ENCODE measurements around the gene VEPH1.

The VEPH1 gene

DNA sequence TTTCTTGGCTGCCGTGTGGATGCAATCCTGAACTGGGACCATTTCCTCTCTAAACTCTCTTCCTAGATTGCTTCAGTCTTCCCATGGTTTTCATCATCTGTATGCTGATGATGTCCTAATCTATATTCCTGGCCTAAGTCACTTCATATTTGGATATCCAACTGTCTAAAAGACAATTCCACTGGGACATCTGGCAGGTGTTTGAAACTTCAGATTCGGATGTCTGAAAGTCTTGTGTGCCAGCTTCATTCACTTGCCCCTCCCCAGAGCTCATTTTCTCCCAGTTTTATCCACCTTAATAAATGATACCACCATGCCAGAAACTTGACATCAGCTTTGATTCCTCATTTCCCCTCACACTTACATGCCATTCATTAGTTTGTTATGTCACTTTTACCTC, 201.5 kb downstream of the VEPH1 start:
- no peak for DNase-seq (ENCODE audit: low read depth)

DNA sequence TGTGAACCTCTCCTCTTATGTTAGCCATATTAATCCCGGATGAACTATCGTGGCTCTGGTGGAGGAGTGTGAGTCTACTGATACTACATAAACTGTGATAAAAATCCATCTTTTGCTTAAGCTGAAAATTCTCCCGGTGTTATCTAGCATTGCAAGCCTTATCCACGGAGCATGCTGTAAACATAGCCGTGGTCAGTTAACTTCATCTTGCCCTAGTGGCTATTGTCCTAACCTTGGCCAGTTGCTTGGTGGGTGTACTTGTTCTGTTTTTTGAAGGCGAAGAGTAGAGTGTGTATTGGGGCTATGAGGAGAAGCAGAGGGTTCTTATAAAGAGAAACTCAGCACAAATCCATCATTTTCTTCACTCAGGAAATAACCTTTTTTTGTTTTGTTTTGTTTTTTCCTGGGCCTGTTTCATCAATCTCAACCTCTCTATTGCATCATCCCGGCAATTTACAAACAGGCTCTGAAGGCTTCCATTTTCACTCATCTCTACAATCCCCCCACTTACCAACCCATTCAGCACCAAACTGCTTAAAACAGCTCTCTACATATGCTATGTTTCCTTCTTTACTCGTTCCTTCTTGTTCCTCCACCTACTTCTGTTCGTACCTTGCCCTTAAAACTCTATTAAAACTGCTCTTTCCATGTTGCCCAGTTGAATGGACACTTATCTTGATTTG, 202.1 kb downstream of the VEPH1 start:
- DNase-seq (ENCODE audit: low read depth): no peak

DNA sequence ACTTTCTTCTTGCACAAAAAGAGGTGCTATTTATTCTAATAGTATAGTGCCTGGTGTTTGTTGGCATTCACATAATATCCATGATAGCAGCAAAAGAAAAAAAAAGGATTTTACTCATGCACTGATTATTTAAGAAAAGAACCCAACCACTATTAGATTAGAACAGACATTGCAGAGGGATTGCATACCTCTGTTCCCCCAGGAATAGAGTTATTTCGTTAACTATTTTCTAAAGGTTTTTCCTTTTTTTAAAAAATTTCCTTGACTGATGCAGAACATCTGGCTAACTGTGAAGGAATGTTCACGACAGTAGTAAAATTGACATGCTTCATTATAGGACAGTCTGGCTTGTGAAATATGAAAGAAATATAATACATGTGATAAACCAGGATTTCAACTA, 203.1 kb downstream of the VEPH1 start:
- peak; percentile 39 for DNase-seq (ENCODE audit: low read depth)

GRCh38 chr3:157297328-157297915, 205.8 kb downstream of the VEPH1 start:
- DNase-seq (ENCODE audit: low read depth): no peak

DNA sequence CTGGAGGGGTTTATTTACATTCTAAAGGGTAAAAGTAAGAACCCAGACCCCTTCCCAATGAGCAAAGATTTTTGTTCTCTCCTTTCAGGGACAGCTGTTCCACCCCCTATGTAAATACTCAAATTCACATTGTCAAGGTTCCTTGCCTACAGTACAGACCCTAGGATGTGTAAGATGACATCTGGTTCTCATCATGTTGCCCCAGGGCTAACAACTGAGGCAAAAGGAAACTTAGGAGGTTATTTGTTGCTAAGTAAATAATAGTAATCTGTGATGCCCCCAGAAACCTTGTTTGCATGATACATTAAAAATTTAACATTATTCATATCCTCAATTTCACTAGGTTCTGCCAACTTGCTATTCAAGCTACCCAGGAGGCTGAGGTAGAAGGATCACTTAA, 208.3 kb downstream of the VEPH1 start:
- DNase-seq (ENCODE audit: low read depth): no peak

DNA sequence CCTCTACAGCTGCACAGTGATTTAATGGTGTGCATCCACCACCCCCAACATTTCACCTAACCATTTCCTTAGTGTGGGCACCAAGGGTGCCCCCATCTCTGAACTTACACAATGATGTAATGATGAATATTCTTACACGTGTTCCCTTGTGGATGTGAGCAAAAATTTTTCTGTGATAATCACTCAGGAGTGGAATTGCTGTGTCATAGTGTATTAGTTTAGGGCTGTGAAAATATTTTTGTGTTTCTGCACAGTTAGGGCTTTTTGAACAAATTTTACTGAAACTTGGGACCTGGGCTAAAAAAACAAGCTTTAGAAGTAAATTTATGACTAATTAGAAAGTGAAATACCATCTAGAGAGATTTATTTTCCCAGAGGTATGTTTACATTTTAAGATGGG, 208.7 kb downstream of the VEPH1 start:
- DNase-seq (ENCODE audit: low read depth): no peak

DNA sequence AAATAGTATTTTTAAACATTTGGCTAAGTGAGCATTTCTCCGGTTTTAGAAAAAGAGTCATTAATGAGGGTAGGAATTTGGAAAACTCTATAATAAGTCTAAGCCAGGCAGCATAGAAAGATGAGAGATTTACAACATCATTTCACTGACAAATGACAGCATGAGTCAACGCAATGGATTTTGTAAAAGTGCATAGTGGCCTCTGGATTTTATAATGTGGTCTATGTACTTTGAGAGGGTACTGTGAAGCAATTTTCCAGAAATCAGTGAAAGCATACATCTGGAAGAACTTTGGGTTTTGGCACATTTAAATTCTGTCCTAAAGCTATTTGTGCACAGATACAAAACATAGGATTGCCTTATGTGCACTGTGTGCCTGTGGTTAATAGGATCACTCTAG, 212.4 kb downstream of the VEPH1 start:
- peak; percentile 89 for DNase-seq (ENCODE audit: low read depth)

GRCh38 chr3:157285966-157286365, 217.2 kb downstream of the VEPH1 start:
- DNase-seq (ENCODE audit: low read depth): no peak

DNA sequence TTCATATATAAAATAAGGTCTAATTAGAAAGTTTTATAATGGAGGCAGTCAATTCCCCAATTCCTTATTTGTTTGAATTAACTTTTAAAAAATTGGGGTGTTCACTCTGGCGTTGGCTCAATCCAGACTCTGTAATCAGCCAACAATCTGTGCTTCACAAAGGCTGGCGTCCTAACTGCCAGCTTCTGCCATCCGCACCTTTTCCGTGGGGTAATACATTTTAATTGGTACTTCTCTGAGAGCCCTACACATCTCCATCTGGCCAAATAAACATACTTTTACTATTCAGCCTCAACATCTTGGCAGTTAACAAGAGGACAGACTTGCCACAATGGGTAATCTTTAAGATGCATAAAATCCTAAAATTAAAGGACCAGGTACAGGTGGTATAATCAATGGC, 218.1 kb downstream of the VEPH1 start:
- no peak for DNase-seq (ENCODE audit: low read depth)

GRCh38 chr3:157284688-157285087, 218.5 kb downstream of the VEPH1 start:
- DNase-seq (ENCODE audit: low read depth): no peak

DNA sequence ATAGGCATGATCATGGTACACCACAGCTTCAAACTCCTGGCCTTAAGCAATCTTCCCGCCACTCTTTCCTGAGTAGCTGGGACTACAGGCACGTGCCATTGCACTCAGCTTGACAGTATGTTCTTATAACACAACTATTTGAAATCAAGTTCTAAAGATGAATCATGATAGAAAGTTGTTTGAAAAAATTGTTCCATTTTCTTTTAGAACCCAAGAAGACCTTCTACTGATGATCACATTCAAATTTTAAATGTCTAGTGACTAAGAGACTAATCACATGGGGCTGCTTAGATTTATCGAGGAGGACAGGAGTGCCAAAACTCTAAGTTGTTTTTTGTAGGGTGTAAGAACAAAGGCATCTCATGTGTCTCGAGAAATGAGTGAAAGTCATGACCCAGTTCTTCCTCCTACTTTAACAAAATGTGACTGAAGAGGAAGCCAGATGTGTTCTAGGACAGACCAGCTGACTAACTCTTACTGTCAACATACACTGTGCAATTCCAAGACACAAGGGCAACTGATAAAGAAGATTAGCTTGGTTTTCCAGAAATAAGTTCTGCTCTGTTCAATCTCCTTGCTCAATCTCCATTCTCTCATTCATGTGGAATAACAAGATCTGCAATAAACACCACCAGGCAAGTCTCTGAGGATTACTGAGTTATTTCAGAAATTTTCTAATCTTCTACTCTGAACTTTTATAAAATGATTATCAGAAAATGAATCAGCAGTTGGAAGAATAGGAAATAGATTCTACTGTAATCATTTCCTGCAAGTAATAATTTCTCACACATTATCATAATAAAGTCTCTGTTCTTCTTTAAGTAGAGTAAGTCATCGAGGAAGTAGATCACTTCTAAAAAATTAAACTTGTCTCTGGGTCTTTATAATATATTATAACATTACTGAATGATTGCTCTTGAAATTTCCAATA, 220.7 kb downstream of the VEPH1 start:
- DNase-seq (ENCODE audit: low read depth): peak; percentile 98

DNA sequence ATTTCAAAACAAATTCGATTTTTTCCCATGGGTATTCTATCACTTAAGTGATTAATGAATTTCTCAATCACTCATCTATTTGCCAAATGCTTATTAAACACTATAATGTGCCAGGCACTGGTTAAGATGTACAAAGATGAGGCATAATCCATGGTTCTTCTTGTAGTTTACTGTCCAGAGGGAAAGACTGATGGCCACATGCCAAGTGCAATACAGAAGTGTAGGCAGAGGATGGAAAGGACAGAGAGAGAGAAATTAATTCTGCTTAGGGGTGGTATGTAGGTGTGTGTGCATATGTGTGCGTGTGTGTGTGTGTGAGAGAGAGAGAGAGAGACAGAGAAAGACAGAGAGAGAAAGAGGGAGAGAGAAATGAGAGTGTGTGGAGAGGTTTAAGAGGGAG, 222.4 kb downstream of the VEPH1 start:
- no peak for DNase-seq (ENCODE audit: low read depth)

- no peak for DNase-seq (ENCODE audit: low read depth)
Measured at GRCh38 chr3:157280354-157280753, 222.9 kb downstream of the VEPH1 start.

- DNase-seq (ENCODE audit: low read depth): no peak
Measured at GRCh38 chr3:157279237-157279636, 224.0 kb downstream of the VEPH1 start.

GRCh38 chr3:157276801-157277200, 226.4 kb downstream of the VEPH1 start:
- DNase-seq (ENCODE audit: low read depth): no peak

DNA sequence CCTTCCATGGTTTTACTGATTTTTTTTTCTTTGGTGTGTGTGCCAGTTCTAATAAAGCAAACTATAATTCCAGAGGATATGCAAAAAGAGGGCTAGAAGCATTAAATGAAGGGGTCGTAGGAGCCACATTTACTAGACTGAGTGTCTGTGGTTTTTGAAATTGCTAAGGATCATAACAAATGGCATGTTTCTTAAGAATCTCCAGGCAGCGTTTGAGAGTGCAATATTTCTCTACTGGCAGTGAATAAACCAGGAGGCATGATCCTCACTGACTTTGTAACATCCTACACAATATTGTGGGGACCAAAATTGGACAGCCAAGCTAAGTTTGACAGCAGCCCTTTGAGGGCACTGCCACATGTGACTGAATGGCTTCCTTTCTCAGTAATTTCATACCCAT, 227.4 kb downstream of the VEPH1 start:
- no peak for DNase-seq (ENCODE audit: low read depth)

- no peak for DNase-seq (ENCODE audit: low read depth)
Measured at GRCh38 chr3:157274644-157275137, 228.5 kb downstream of the VEPH1 start.

DNA sequence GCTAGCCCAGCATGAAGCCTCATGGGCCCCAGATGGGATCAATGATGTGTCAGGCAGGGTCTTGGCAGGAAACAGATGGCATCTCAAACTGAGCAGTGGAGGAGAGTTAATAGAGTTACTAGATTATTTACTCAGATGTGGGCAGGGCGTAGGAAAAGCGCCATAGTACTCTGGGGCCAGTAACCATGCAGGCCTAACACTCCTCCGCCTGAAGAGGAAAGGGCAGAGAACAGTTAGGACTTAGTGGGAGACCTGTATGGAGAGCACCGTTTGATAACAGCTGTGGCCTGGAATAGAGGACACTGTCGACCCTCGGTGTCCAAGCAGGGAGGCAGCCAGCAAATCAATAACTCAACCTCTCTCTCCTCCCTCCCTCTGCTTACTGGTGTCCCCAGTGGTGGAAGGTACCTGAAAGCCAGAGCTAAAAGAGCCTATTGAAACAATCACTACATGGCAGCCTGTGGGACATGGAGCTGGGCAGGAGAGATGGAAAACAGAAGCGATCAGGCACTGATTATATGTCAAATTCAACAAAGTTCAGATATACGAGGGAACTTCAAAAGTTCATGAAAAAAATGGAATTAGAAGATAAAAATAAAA, 231.8 kb downstream of the VEPH1 start:
- no peak for DNase-seq (ENCODE audit: low read depth)

DNA sequence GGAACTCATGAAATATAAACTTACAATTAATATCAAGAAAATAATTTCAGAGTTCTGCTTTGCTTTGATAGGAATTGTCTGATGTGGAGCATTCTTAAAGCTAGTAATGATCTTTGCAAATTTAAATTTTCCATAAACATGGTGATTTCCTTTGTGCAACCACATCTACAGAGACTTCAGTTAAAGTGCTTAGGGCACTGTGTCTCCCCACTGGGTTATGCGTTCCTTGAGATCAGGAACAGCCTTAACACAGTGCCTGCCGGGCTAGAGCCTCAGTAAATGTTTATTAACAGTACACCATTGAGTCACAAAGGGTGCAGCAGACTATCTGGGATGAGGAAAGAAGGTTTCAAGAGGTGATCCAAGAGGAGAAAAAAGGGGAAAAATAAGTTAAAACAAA, 235.2 kb downstream of the VEPH1 start:
- DNase-seq (ENCODE audit: low read depth): no peak

- no peak for DNase-seq (ENCODE audit: low read depth)
Measured at GRCh38 chr3:157265931-157266330, 237.3 kb downstream of the VEPH1 start.

- no peak for DNase-seq (ENCODE audit: low read depth)
Measured at GRCh38 chr3:157263027-157263426, 240.2 kb downstream of the VEPH1 start.

DNA sequence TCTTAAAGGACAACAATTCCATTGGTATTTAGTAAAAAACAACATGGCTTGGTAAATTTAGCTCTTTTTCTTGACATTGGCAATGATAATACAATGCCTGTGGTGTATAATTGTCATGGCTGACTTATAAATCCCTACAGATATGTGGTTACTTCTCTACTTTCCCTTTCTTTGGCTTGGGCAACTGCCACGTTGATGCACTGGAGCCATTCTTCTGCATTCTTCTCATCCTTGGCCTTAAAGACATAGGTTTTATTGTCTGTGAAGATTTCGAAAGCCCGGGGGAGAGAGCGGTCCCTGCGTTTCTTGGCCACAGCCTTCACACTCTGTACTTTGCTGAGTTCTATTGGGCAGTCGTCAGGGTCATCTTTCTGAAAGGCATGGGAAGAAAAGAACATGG, 242.2 kb downstream of the VEPH1 start:
- peak; percentile 75 for DNase-seq (ENCODE audit: low read depth)

DNA sequence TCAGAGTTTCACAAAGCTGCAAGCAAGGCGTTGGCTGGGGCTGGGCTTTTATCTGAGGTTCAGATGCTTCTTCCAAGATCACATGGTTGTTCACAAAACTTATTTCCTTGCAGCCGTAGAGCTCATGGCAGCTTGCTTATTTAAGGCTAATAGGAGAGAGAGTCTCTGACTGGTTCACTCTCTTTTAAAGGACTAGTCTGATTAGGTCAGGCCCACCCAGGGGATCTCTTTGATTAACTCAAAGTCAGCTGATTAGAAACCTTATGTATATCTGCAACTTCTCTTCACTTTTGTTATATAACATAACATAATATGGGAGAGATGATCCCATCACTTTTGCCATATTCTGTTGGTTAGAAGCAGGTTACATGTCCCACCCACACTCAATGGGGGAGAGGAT, 243.4 kb downstream of the VEPH1 start:
- no peak for DNase-seq (ENCODE audit: low read depth)

All from GM04503 (cell line).